ENCODE measurements around the gene PPP2R2D.

The PPP2R2D gene

DNA sequence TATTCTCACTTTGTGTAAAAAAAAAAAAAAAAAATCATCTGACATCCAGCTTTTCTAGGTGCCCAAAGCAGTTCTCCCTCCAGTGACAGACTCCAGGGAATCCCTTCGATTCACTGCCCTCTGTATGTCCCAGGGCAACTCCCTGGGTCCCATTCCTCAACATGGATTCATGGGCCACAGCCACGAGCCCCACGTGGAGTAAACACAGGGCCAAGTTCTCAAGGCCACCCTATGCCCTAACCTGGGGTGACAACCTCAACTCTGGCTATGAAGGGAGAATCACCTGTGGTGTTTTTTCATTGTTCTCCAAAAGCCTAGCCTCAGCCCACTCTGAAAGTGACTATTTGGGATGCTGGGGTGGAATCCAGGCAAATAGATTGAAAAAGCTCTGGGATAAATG lies 77.6 kb downstream of the PPP2R2D start:
- peaks cover 1 to 16% of the 10 kb centered on the region in 2 donors for H3K36me3 ChIP-seq (replicated peaks in 1 of 2; ENCODE audit: control insufficient read depth in 2 of 2, insufficient read depth in 2 of 2, low read length in 2 of 2)
- H2BK15ac ChIP-seq (ENCODE audit: low read length), result no peak overlapping the region
- H3K27me3 ChIP-seq (ENCODE audit: control insufficient read depth in 3 of 3, insufficient read depth in 3 of 3, low read depth in 1 of 3, low read length in 3 of 3), result peaks cover 0 to 9% (median 0%) of the 10 kb centered on the region in 3 experiments
- no peak overlapping the region for H3K4ac ChIP-seq (ENCODE audit: low read length)
- H3K4me1 ChIP-seq (ENCODE audit: control insufficient read depth in 2 of 2, insufficient read depth in 1 of 2, low read depth in 1 of 2, low read length in 2 of 2), result peaks cover 6 to 10% of the 10 kb centered on the region in 2 donors
- H4K91ac ChIP-seq (ENCODE audit: low read depth, low read length, poor library complexity), result no peak overlapping the region
- H3K27ac ChIP-seq (replicated peaks; ENCODE audit: low read length), result no peak overlapping the region
- H4K8ac ChIP-seq (ENCODE audit: low read depth, low read length), result no peak overlapping the region
- H2AFZ ChIP-seq (ENCODE audit: low read length), result no peak overlapping the region
- no peak overlapping the region for H3K23ac ChIP-seq (ENCODE audit: low read depth, low read length, poor library complexity)
- no peak overlapping the region for H2BK120ac ChIP-seq (ENCODE audit: low read depth, low read length)
- no peak overlapping the region for H2BK5ac ChIP-seq (ENCODE audit: low read length)
- no peak overlapping the region for H3K14ac ChIP-seq (ENCODE audit: low read length)
- DNase-seq (ENCODE audit: low spot score), result no peak
- H2AK5ac ChIP-seq (ENCODE audit: low read depth, low read length), result no peak overlapping the region
- H3K4me3 ChIP-seq (ENCODE audit: low read length in 2 of 2), result no peak overlapping the region
- no CpG with 5 or more reads among the region's 3 CpGs for WGBS, 2 donors (ENCODE audit: extremely low coverage in 2 of 2, insufficient read length in 2 of 2, insufficient replicate concordance in 1 of 2)
- no peak overlapping the region for H3K9ac ChIP-seq (ENCODE audit: low read depth, low read length, poor library complexity)
- H3K18ac ChIP-seq (ENCODE audit: low read length), result no peak overlapping the region
- no peak overlapping the region for H3K4me2 ChIP-seq (ENCODE audit: insufficient read depth, low read length, poor library complexity, severe bottlenecking)
- H2BK12ac ChIP-seq (ENCODE audit: low read length), result no peak overlapping the region
- H3K79me1 ChIP-seq (ENCODE audit: low read depth, low read length), result peaks cover 9% of the 10 kb centered on the region
- H3K9me3 ChIP-seq (replicated peaks in 1 of 2; ENCODE audit: control insufficient read depth in 2 of 2, insufficient read depth in 1 of 2, low read depth in 1 of 2, low read length in 2 of 2), result peaks cover 4 to 7% of the 10 kb centered on the region in 2 donors

DNA sequence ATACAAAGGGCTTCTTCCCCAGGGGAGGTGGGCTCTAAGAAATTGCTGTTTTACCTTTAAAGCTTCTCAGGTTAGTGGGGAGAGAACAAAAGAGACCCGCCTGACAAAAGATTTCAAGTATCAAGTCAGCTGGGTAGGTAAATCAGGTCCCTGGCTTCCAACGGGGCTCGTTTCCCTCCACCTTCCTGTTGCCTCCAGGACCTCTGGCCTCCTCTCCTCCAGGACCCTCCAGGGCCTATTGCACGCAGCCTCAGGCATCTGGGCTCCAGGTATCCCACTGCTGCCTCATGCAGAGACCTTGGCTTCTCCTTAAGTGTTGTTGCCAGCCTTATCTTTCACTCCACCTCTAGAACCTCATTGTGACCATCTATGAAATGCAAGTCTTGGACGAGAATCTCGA lies 78.0 kb downstream of the PPP2R2D start:
- Histone ChIP-seq H3K4me3 (ENCODE audit: low read length in 2 of 2) (no peak overlapping the region), H2BK120ac (ENCODE audit: low read depth, low read length) (no peak overlapping the region)
- DNase-seq (ENCODE audit: low spot score), result no peak

DNA sequence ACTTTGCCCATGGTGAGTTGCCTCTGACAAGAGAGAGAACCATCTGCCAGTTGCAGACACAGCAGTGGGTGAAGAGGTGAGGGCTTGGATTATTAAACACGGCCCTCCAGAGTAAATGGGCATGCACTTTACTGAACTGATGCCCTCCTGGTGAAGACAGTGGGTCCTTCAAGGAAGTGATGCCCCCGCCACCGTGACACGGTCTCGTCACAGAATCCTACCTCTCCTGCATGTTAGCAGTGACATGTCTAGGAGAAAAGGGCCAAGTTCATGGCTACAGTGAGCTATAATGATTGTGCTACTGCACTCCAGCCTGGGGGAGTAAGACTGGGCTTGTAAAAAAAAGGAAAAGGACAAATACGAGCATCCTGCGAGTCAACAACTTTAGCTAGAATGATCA lies 78.5 kb downstream of the PPP2R2D start:
- DNase-seq (ENCODE audit: low spot score), result no peak
- H2AFZ ChIP-seq (ENCODE audit: low read length), result no peak overlapping the region
- H4K8ac ChIP-seq (ENCODE audit: low read depth, low read length), result no peak overlapping the region
- H3K4me1 ChIP-seq (ENCODE audit: control insufficient read depth in 2 of 2, insufficient read depth in 1 of 2, low read depth in 1 of 2, low read length in 2 of 2), result peaks cover 6 to 10% of the 10 kb centered on the region in 2 donors
- H2BK5ac ChIP-seq (ENCODE audit: low read length), result no peak overlapping the region
- H3K18ac ChIP-seq (ENCODE audit: low read length), result no peak overlapping the region
- H2AK5ac ChIP-seq (ENCODE audit: low read depth, low read length), result no peak overlapping the region
- H2BK12ac ChIP-seq (ENCODE audit: low read length), result no peak overlapping the region
- H3K27ac ChIP-seq (replicated peaks; ENCODE audit: low read length), result no peak overlapping the region
- H3K14ac ChIP-seq (ENCODE audit: low read length), result no peak overlapping the region
- no peak overlapping the region for H2BK15ac ChIP-seq (ENCODE audit: low read length)
- peaks cover 1 to 9% of the 10 kb centered on the region in 2 donors for H3K36me3 ChIP-seq (replicated peaks in 1 of 2; ENCODE audit: control insufficient read depth in 2 of 2, insufficient read depth in 2 of 2, low read length in 2 of 2)
- peaks cover 0 to 13% (median 0%) of the 10 kb centered on the region in 3 experiments for H3K27me3 ChIP-seq (ENCODE audit: control insufficient read depth in 3 of 3, insufficient read depth in 3 of 3, low read depth in 1 of 3, low read length in 3 of 3)
- H3K9ac ChIP-seq (ENCODE audit: low read depth, low read length, poor library complexity), result no peak overlapping the region
- peaks cover 9% of the 10 kb centered on the region for H3K79me1 ChIP-seq (ENCODE audit: low read depth, low read length)
- H3K4me3 ChIP-seq (ENCODE audit: low read length in 2 of 2), result peak overlapping the region in 1 of 2 donors; percentile 39
- H3K9me3 ChIP-seq (replicated peaks in 1 of 2; ENCODE audit: control insufficient read depth in 2 of 2, insufficient read depth in 1 of 2, low read depth in 1 of 2, low read length in 2 of 2), result peaks cover 4 to 7% of the 10 kb centered on the region in 2 donors
- H3K4me2 ChIP-seq (ENCODE audit: insufficient read depth, low read length, poor library complexity, severe bottlenecking), result peak overlapping the region; percentile 13
- no peak overlapping the region for H4K91ac ChIP-seq (ENCODE audit: low read depth, low read length, poor library complexity)
- no peak overlapping the region for H3K23ac ChIP-seq (ENCODE audit: low read depth, low read length, poor library complexity)
- H3K4ac ChIP-seq (ENCODE audit: low read length), result no peak overlapping the region
- no peak overlapping the region for H2BK120ac ChIP-seq (ENCODE audit: low read depth, low read length)
- WGBS, 2 donors (ENCODE audit: extremely low coverage in 2 of 2, insufficient read length in 2 of 2, insufficient replicate concordance in 1 of 2), result no CpG with 5 or more reads among the region's 7 CpGs

More for the DNA sequence above, 78.0 kb downstream of the PPP2R2D start:
- Histone ChIP-seq H3K27ac (replicated peaks; ENCODE audit: low read length) (no peak overlapping the region), H4K91ac (ENCODE audit: low read depth, low read length, poor library complexity) (no peak overlapping the region), H3K4ac (ENCODE audit: low read length) (no peak overlapping the region), H3K36me3 (replicated peaks in 1 of 2; ENCODE audit: control insufficient read depth in 2 of 2, insufficient read depth in 2 of 2, low read length in 2 of 2) (peaks cover 1 to 12% of the 10 kb centered on the region in 2 donors), H3K4me2 (ENCODE audit: insufficient read depth, low read length, poor library complexity, severe bottlenecking) (no peak overlapping the region), H2AK5ac (ENCODE audit: low read depth, low read length) (no peak overlapping the region), H3K23ac (ENCODE audit: low read depth, low read length, poor library complexity) (no peak overlapping the region), H2AFZ (ENCODE audit: low read length) (no peak overlapping the region), H3K14ac (ENCODE audit: low read length) (no peak overlapping the region), H3K4me1 (ENCODE audit: control insufficient read depth in 2 of 2, insufficient read depth in 1 of 2, low read depth in 1 of 2, low read length in 2 of 2) (peaks cover 6 to 10% of the 10 kb centered on the region in 2 donors), H3K18ac (ENCODE audit: low read length) (no peak overlapping the region), H2BK12ac (ENCODE audit: low read length) (no peak overlapping the region), H2BK5ac (ENCODE audit: low read length) (no peak overlapping the region), H2BK15ac (ENCODE audit: low read length) (no peak overlapping the region), H3K9ac (ENCODE audit: low read depth, low read length, poor library complexity) (no peak overlapping the region), H3K27me3 (ENCODE audit: control insufficient read depth in 3 of 3, insufficient read depth in 3 of 3, low read depth in 1 of 3, low read length in 3 of 3) (peaks cover 0 to 11% (median 0%) of the 10 kb centered on the region in 3 experiments), H3K9me3 (replicated peaks in 1 of 2; ENCODE audit: control insufficient read depth in 2 of 2, insufficient read depth in 1 of 2, low read depth in 1 of 2, low read length in 2 of 2) (peaks cover 4 to 7% of the 10 kb centered on the region in 2 donors), H3K79me1 (ENCODE audit: low read depth, low read length) (peaks cover 9% of the 10 kb centered on the region), H4K8ac (ENCODE audit: low read depth, low read length) (no peak overlapping the region)
- no CpG with 5 or more reads among the region's 6 CpGs for WGBS, 2 donors (ENCODE audit: extremely low coverage in 2 of 2, insufficient read length in 2 of 2, insufficient replicate concordance in 1 of 2)

DNA sequence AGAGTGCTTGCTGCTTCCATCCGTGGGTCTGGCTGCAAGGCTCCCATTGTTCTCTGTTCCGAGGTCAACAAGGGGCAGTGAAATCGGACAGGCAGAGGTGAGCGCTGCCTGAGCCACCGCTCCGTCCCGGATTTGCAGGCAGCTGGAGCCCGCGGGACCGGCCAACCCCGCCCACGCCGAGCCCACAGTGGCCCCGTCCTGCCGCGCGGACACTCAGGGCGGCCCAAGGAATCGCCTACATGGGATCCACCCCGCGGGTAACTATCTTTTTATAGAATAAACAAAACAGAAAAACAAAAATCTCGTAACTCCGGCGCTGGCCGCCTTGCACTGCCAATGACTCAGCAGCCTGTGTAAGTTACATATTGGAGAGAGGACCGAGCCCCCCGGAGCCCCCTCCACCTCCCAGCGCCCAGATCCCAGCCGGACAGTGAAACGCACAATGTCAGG lies 79.0 kb downstream of the PPP2R2D start:
- H3K23ac ChIP-seq (ENCODE audit: low read depth, low read length, poor library complexity), result no peak overlapping the region
- H2BK120ac ChIP-seq (ENCODE audit: low read depth, low read length), result no peak overlapping the region
- H3K4me1 ChIP-seq (ENCODE audit: control insufficient read depth in 2 of 2, insufficient read depth in 1 of 2, low read depth in 1 of 2, low read length in 2 of 2), result peaks cover 6 to 10% of the 10 kb centered on the region in 2 donors
- peak overlapping the region; percentile 51 for H3K4me2 ChIP-seq (ENCODE audit: insufficient read depth, low read length, poor library complexity, severe bottlenecking)
- H3K14ac ChIP-seq (ENCODE audit: low read length), result no peak overlapping the region
- no peak overlapping the region for H3K9ac ChIP-seq (ENCODE audit: low read depth, low read length, poor library complexity)
- no peak overlapping the region for H4K91ac ChIP-seq (ENCODE audit: low read depth, low read length, poor library complexity)
- no peak overlapping the region for H2AK5ac ChIP-seq (ENCODE audit: low read depth, low read length)
- peak overlapping the region; percentile 21 for H3K18ac ChIP-seq (ENCODE audit: low read length)
- no peak overlapping the region for H4K8ac ChIP-seq (ENCODE audit: low read depth, low read length)
- WGBS, 2 donors (ENCODE audit: extremely low coverage in 2 of 2, insufficient read length in 2 of 2, insufficient replicate concordance in 1 of 2), result no CpG with 5 or more reads among the region's 30 CpGs
- peaks cover 0 to 13% (median 0%) of the 10 kb centered on the region in 3 experiments for H3K27me3 ChIP-seq (ENCODE audit: control insufficient read depth in 3 of 3, insufficient read depth in 3 of 3, low read depth in 1 of 3, low read length in 3 of 3)
- no peak overlapping the region for H2BK15ac ChIP-seq (ENCODE audit: low read length)
- no peak for DNase-seq (ENCODE audit: low spot score)
- H3K79me1 ChIP-seq (ENCODE audit: low read depth, low read length), result peaks cover 9% of the 10 kb centered on the region
- H3K4ac ChIP-seq (ENCODE audit: low read length), result no peak overlapping the region
- peak overlapping the region in 1 of 2 donors; percentile 39 for H3K4me3 ChIP-seq (ENCODE audit: low read length in 2 of 2)
- peaks cover 4 to 7% of the 10 kb centered on the region in 2 donors for H3K9me3 ChIP-seq (replicated peaks in 1 of 2; ENCODE audit: control insufficient read depth in 2 of 2, insufficient read depth in 1 of 2, low read depth in 1 of 2, low read length in 2 of 2)
- peaks cover 1 to 9% of the 10 kb centered on the region in 2 donors for H3K36me3 ChIP-seq (replicated peaks in 1 of 2; ENCODE audit: control insufficient read depth in 2 of 2, insufficient read depth in 2 of 2, low read length in 2 of 2)
- peak overlapping the region; percentile 51 for H2AFZ ChIP-seq (ENCODE audit: low read length)
- H2BK12ac ChIP-seq (ENCODE audit: low read length), result no peak overlapping the region
- no peak overlapping the region for H3K27ac ChIP-seq (replicated peaks; ENCODE audit: low read length)
- no peak overlapping the region for H2BK5ac ChIP-seq (ENCODE audit: low read length)

All from neuronal stem cell (in vitro differentiated cells).